Stimulated activated naive B cell treated with anti-CD40 and anti-IgM and Interleukin-4, amounts not matched to agents 10 μg/mL and 1 μg/mL and 100 μg/mL, for 72 hours (primary cell): ENCODE data around the gene PPP2R2B.

ENCODE experiments used
- ATAC-seq, 2 donors: fragments of 150-1000 bp; cut with Tn5 transposase; replicated peaks; 2 replicates each; pipeline ENCODE4 v1.10.0; 2021; ENCODE audit warnings: moderate library complexity in 1 of 2
- DNase-seq: peaks from one replicate; pipeline ENCODE4 v3.0.0; 2021
- H3K27ac Mint-ChIP-seq: one replicate; pipeline ENCODE4 v1.8.0; 2022; ENCODE audit warnings: mild to moderate bottlenecking, mixed read lengths
- H3K27me3 Mint-ChIP-seq, 2 donors: one replicate each; pipeline ENCODE4 v1.8.0; 2022; ENCODE audit warnings: mixed read lengths in 2 of 2
- H3K36me3 Mint-ChIP-seq, 2 donors: one replicate each; pipeline ENCODE4 v1.8.0; 2022; ENCODE audit warnings: mixed read lengths in 2 of 2, mild to moderate bottlenecking in 1 of 2
- H3K4me1 Mint-ChIP-seq, 2 donors: one replicate each; pipeline ENCODE4 v1.8.0; 2022; ENCODE audit warnings: mixed read lengths in 2 of 2, mild to moderate bottlenecking in 1 of 2
- H3K4me3 Mint-ChIP-seq, 2 donors: one replicate each; pipeline ENCODE4 v1.8.0; 2022; ENCODE audit warnings: mild to moderate bottlenecking in 2 of 2, mixed read lengths in 2 of 2, moderate library complexity in 1 of 2
- H3K9me3 Mint-ChIP-seq, 2 donors: one replicate each; pipeline ENCODE4 v1.8.0; 2022; ENCODE audit warnings: mixed read lengths in 2 of 2, mild to moderate bottlenecking in 1 of 2

Gene PPP2R2B

DNA sequence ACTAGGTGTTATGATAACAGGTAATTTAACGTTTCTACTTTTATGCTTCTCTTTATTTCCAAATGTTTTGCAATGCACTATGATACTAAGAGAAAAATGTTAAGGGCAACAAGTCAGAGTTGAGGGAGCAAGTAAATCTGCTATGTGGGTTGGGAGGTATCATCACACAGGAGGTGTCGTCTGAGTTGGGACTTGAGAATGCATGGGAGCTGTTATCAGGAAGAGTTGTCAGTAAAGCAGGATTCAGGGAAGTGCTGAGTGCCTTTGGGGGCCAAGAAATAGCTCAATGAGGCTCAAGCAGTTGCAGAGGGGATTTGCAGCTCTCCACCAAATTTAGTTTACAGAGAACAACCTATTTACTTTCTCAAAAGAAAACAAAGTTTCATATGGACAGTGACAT is 108.0 kb downstream of the PPP2R2B start:
- peaks cover 0 to 4% of the 10 kb centered on the region in 2 donors for H3K9me3 Mint-ChIP-seq
- DNase-seq, result no peak
- no peaks in the 10 kb centered on the region for H3K36me3 Mint-ChIP-seq
- H3K27ac Mint-ChIP-seq, result no peak overlapping the region
- ATAC-seq, result no peak
- no peaks in the 10 kb centered on the region for H3K4me1 Mint-ChIP-seq
- no peak overlapping the region for H3K4me3 Mint-ChIP-seq
- no peaks in the 10 kb centered on the region for H3K27me3 Mint-ChIP-seq

DNA sequence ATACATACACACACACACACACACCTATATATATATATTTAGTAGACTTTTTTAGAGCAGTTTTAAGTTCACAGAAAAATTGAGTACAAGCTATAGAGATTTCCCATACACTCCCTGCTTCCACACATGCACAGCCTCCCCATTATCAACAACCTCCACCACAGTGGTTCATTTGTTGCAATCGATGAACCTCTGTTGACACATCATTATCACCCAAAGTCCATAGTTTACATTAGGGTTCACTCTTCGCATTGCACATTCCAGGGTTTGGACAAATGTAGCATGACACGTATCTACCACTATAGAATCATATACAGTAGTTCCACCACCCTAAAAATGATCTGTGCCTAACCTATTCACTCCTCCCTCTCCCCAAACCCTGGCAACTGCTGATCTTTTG is 111.0 kb downstream of the PPP2R2B start:
- Mint-ChIP-seq H3K27ac (no peak overlapping the region), H3K4me3 (no peak overlapping the region), H3K9me3 (peaks cover 0 to 4% of the 10 kb centered on the region in 2 donors), H3K27me3 (no peaks in the 10 kb centered on the region), H3K36me3 (no peaks in the 10 kb centered on the region), H3K4me1 (no peaks in the 10 kb centered on the region)
- DNase-seq (no peak), ATAC-seq (no peak)

DNA sequence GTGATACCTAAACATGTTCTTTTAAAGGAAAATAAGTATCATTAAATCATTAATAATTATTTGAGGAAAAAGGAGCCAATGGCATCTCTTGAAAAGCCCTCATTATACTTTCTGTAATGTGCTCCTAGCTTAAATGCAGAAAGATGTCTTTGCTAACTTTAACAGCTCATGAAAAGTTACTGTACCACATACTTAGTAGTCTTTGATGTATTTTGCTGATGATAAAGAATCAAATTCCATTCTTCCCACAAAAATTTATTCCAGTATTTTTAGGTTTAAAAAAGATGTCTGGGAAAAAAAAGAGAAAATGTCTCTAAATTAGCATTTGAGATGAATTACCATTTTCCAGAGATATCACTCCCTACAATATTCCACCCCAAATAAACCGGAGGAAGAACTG is 112.5 kb downstream of the PPP2R2B start:
- H3K27ac Mint-ChIP-seq, result no peak overlapping the region
- H3K36me3 Mint-ChIP-seq, result no peaks in the 10 kb centered on the region
- no peak overlapping the region for H3K4me3 Mint-ChIP-seq
- H3K4me1 Mint-ChIP-seq, result no peaks in the 10 kb centered on the region
- no peak for ATAC-seq
- peaks cover 0 to 4% of the 10 kb centered on the region in 2 donors for H3K9me3 Mint-ChIP-seq
- no peak for DNase-seq
- H3K27me3 Mint-ChIP-seq, result no peaks in the 10 kb centered on the region

DNA sequence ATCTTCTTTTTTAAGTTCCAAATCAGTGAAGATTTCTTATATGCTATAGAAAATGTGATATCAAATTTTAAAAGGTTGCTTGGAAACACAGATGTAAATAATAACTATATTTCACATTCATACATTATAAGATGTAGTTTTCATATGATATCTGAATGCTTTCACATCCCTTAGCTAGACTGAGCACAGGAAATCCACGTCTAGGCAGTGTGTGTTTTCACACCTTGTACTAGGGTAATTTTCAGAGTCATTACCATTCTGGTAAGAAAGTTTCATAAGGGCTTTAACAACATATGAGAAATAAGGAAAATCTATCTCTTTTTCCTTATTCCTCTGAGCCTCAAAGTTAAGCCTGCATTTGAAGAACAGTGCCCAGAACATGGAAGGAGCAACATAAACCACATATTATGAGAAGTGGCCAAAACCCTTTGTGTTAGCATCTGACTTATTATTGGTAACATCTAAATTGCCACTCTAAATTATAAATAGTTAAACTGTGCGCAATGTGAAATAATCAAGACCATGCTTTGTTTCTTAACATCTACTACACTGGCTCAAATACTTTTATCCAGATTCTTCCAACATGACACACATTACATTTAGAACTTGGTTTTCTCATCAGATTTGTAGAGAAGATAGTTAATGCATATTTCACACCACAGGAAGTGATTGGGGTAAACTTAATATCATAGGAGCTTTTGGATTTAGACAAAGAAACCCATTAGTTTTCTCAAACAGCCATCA is 113.3 kb downstream of the PPP2R2B start:
- peaks cover 0 to 4% of the 10 kb centered on the region in 2 donors for H3K27me3 Mint-ChIP-seq
- ATAC-seq, result no peak
- H3K4me3 Mint-ChIP-seq, result no peak overlapping the region
- peaks cover 4% of the 10 kb centered on the region in 2 donors for H3K9me3 Mint-ChIP-seq
- DNase-seq, result no peak
- no peak overlapping the region for H3K27ac Mint-ChIP-seq
- no peaks in the 10 kb centered on the region for H3K4me1 Mint-ChIP-seq
- H3K36me3 Mint-ChIP-seq, result no peaks in the 10 kb centered on the region

DNA sequence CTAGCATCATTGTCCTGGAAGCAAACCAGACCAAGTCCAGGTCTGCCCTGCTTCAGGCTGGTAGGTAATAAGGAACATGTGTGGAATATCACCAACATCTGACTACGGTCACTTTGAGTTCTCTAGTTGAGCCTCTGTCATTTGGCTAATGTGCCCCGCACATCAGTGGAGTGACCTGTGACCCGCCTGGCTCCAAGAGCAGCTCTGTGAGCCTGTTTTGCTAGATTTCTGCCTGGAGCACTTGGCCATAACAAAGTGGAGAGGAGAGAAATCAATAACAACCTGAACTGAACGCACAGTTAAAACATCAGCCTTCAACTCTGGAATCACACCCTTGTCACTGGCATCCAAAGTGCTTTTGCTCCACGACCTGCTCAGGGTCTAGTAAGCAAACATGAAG is 115.7 kb downstream of the PPP2R2B start:
- H3K36me3 Mint-ChIP-seq, result no peaks in the 10 kb centered on the region
- no peak overlapping the region for H3K4me3 Mint-ChIP-seq
- H3K4me1 Mint-ChIP-seq, result no peaks in the 10 kb centered on the region
- peaks cover 0 to 5% of the 10 kb centered on the region in 2 donors for H3K9me3 Mint-ChIP-seq
- DNase-seq, result no peak
- no peak for ATAC-seq
- no peak overlapping the region for H3K27ac Mint-ChIP-seq
- peaks cover 0 to 5% of the 10 kb centered on the region in 2 donors for H3K27me3 Mint-ChIP-seq

DNA sequence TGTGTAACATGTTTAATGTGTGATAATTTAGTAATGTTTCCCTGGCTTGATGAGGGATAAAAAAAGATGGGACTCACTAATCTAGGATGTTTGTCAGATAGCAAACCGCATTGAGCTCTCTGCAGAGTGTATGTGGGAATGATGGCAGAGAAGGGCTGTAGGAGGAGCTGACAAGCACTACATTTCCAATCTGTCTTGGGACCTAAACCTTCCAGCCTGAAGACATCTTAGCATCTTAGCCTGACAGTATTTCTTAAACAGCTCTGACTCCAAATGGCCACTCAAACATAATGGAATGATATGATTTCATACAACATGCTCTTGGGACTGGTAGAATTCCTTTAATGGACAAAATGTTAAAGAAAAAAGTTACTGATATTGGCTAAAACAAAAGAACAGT is 116.7 kb downstream of the PPP2R2B start:
- peaks cover 0 to 5% of the 10 kb centered on the region in 2 donors for H3K9me3 Mint-ChIP-seq
- no peaks in the 10 kb centered on the region for H3K36me3 Mint-ChIP-seq
- no peak overlapping the region for H3K4me3 Mint-ChIP-seq
- H3K27ac Mint-ChIP-seq, result no peak overlapping the region
- ATAC-seq (no peak), DNase-seq (no peak)
- no peaks in the 10 kb centered on the region for H3K4me1 Mint-ChIP-seq
- H3K27me3 Mint-ChIP-seq, result peaks cover 0 to 7% of the 10 kb centered on the region in 2 donors

DNA sequence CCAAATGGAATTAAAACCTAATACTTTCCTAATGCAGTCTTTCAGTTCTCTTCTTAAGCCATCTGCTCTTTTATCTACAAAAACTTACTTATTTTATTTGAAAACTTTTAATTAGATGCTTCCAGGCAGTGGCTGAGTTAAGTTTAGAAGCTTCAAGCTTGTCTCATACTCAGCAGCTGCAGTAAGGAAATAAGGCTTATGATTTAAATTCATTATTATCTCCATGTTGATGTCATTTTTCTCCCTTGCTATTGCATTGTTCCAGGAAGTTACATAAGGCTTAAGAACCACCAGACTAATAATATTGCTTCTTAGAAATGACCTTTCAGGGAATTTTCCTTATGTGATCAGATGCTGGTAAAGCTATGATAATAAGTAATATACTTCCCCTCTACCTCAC is 119.6 kb downstream of the PPP2R2B start:
- DNase-seq (no peak), ATAC-seq (no peak)
- peaks cover 0 to 5% of the 10 kb centered on the region in 2 donors for H3K9me3 Mint-ChIP-seq
- no peak overlapping the region for H3K27ac Mint-ChIP-seq
- H3K4me3 Mint-ChIP-seq, result no peak overlapping the region
- H3K4me1 Mint-ChIP-seq, result no peaks in the 10 kb centered on the region
- H3K27me3 Mint-ChIP-seq, result peaks cover 0 to 9% of the 10 kb centered on the region in 2 donors
- no peaks in the 10 kb centered on the region for H3K36me3 Mint-ChIP-seq

DNA sequence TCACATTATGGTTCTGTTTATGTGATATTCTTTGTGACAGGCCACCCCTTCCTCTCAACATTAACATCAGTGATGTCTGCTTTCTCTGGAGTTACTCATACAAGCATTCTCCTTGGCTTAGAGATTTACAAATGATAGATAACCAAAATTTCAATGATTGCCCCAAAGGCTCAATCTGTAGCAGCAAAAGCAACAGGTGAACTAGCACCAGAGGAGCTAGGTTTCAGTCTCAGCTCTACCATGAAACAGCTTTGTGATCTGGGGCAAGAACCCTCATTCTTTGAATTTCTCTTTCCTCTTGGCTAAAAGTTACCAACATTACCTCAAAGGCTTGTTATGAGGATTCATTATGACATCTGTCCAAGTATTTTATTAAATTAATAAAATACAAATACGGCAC is 120.5 kb downstream of the PPP2R2B start:
- Mint-ChIP-seq H3K36me3 (no peaks in the 10 kb centered on the region), H3K9me3 (peaks cover 0 to 5% of the 10 kb centered on the region in 2 donors), H3K27ac (no peak overlapping the region), H3K4me1 (no peaks in the 10 kb centered on the region), H3K27me3 (peaks cover 0 to 9% of the 10 kb centered on the region in 2 donors), H3K4me3 (no peak overlapping the region)
- DNase-seq, result no peak
- ATAC-seq, result no peak

DNA sequence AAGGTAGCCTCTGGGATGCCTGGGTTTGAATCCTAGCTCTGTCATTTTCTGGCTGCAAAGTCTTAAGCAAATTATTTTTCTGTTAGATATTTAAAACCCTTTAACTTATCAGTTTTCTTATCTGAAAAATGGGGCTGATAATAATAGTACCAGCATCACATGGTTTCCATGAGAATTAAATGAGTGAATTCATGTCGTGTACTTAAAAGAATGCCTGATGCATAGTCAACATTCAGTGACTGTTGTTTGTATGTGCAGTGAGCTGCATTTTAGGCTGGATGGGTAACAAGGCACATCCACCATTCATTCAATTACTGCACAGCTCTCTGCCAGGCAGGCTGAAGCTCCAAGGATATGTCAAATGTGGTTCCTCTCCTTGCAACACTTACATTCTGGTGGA is 122.0 kb downstream of the PPP2R2B start:
- H3K27ac Mint-ChIP-seq, result no peak overlapping the region

DNA sequence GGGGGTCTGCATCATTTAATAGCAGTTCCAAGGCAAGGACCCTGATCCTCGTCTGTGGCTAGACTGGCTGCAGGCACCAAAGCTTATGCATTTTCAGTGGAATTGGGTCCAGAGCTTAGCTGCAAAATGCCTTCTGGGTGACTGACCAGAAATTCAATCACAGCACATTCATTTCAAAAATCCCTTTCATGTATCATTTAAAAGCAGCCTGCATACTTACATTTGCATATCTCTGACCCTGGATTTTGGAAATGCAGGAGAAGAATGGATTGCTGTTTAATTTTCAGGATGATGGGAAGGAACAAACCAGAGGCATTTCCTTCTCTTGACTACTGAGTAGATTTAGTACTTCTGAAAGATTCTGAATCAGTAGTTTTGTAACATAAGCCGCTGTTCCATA is 122.8 kb downstream of the PPP2R2B start:
- Mint-ChIP-seq H3K4me1 (no peaks in the 10 kb centered on the region), H3K27me3 (peaks cover 0 to 9% of the 10 kb centered on the region in 2 donors), H3K4me3 (no peak overlapping the region), H3K27ac (no peak overlapping the region), H3K9me3 (peaks cover 0 to 5% of the 10 kb centered on the region in 2 donors), H3K36me3 (no peaks in the 10 kb centered on the region)
- ATAC-seq (no peak), DNase-seq (no peak)

More for the DNA sequence above, 122.0 kb downstream of the PPP2R2B start:
- no peak for DNase-seq
- Mint-ChIP-seq H3K36me3 (no peaks in the 10 kb centered on the region), H3K4me3 (no peak overlapping the region), H3K27me3 (peaks cover 0 to 9% of the 10 kb centered on the region in 2 donors), H3K9me3 (peaks cover 0 to 5% of the 10 kb centered on the region in 2 donors), H3K4me1 (no peaks in the 10 kb centered on the region)
- ATAC-seq, result no peak

DNA sequence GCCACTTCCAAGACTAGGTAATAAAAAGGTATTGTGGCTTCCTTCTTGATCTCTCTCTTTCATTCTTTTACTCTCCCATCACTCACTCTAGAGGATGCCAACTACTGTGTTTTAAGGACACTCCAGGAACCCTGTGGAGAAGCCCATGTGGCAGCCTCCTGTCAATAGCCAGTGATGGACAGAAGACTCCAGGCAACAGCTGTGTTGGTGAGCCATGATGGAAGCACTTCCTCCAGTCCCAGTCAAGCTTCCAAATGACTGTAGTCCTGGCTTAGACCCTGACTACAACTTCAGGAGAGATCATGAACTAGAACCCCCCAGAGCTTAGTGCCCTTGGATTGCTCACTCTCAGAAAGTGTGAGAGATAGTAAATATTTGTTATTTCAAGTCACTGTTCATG is 123.9 kb downstream of the PPP2R2B start:
- no peaks in the 10 kb centered on the region for H3K9me3 Mint-ChIP-seq
- no peaks in the 10 kb centered on the region for H3K4me1 Mint-ChIP-seq
- H3K4me3 Mint-ChIP-seq, result no peak overlapping the region
- H3K36me3 Mint-ChIP-seq, result no peaks in the 10 kb centered on the region
- ATAC-seq (no peak), DNase-seq (no peak)
- no peak overlapping the region for H3K27ac Mint-ChIP-seq
- H3K27me3 Mint-ChIP-seq, result peaks cover 0 to 4% of the 10 kb centered on the region in 2 donors

DNA sequence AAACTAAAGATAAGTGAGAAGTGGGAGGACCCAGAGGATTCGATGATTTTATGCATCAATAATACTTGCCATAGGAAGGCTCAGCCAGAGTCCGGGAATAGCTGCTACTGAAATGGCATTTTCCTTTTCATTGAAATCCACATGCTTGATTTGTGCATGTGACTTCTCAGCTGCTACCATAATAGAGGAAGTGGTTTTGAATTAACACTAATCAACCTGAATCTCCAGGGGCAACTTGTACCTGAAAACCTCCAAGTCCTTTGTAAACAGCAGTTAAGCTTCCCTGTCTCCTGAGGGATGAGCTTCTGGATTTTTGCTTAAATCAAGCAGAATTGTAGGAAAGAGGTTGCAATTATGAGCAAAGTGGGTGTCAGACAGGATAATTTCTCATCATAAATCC is 124.9 kb downstream of the PPP2R2B start:
- Mint-ChIP-seq H3K9me3 (peaks cover 0 to 3% of the 10 kb centered on the region in 2 donors), H3K4me3 (no peak overlapping the region), H3K4me1 (no peaks in the 10 kb centered on the region), H3K27me3 (peaks cover 0 to 4% of the 10 kb centered on the region in 2 donors), H3K27ac (no peak overlapping the region), H3K36me3 (no peaks in the 10 kb centered on the region)
- ATAC-seq, result no peak
- DNase-seq, result no peak

DNA sequence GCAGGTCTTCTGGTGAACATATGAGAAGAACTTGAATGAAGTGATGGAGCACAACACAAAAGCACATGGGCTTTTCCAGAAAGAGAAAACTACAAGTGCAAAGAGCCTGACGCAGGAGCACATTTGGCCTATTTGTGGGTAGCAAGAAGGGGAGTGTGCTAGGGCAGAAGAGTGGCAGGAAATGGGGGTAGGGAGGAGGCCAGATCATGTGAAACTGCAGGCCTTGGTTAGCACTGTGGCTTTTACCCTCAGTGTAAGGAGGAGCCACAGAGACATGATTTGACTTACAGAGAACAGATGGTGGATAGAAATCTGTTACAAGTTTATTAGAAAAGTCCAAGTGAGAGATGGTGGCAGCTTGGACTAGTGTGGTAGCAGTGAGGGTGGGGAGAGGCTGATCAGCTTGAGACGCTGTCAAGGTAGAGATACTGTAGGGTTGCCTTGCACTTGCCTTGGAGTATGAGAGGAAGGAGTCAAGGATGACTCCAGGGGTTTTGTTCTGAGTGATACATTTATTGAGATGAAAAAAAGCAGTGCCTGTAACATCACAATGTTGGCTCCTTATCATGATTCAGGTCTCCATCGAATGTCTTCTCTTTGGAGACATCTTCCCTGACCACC is 126.7 kb downstream of the PPP2R2B start:
- Mint-ChIP-seq H3K4me1 (no peaks in the 10 kb centered on the region), H3K27me3 (peaks cover 0 to 3% of the 10 kb centered on the region in 2 donors), H3K36me3 (no peaks in the 10 kb centered on the region), H3K9me3 (peaks cover 4 to 9% of the 10 kb centered on the region in 2 donors), H3K4me3 (no peak overlapping the region), H3K27ac (no peak overlapping the region)
- DNase-seq, result no peak
- ATAC-seq, result peak in 1 of 2 donors; percentile 56

DNA sequence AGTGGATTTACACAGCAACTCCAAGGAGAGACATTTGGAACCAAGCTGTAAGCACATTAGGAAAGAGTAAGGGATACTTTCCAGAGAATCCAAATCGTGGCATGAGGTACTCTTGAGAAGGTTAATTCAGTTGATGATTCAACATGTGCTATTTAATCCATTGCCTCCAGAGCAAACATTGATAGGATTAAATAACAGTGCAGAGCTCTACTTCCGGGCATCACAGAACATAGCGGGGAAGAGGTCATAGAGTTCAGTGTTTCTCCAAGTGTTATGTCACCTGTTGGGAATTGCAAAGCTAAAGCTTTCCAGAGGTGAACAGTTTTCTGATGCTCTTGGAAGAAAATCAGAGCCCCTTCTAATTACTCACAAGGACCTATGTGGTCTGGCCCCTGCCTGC is 127.5 kb downstream of the PPP2R2B start:
- ATAC-seq (no peak), DNase-seq (no peak)
- peaks cover 4 to 9% of the 10 kb centered on the region in 2 donors for H3K9me3 Mint-ChIP-seq
- no peaks in the 10 kb centered on the region for H3K27me3 Mint-ChIP-seq
- no peak overlapping the region for H3K4me3 Mint-ChIP-seq
- H3K36me3 Mint-ChIP-seq, result no peaks in the 10 kb centered on the region
- H3K27ac Mint-ChIP-seq, result no peak overlapping the region
- no peaks in the 10 kb centered on the region for H3K4me1 Mint-ChIP-seq

DNA sequence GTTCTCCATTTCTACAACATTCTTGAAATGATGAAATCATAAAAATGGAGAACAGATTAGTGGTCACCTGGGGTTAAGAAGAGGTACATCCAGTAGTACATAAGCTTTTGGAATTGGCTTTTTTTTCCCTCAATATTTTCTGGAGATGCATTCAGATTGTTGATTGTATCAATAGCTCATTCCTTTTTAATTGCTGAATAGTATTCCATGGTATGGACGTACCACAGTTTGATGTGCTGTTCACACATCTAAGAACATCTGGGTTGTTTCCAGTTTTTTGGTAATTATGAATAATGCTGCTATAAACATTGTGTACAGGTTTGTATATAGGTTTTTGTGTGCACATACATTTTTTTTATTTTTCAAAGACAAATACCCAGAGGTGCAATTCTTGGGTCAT is 130.0 kb downstream of the PPP2R2B start:
- Mint-ChIP-seq H3K4me1 (no peaks in the 10 kb centered on the region), H3K9me3 (peaks cover 4 to 9% of the 10 kb centered on the region in 2 donors)

More for the DNA sequence above, 130.0 kb downstream of the PPP2R2B start:
- no peak for ATAC-seq
- H3K27ac Mint-ChIP-seq, result no peak overlapping the region
- no peak for DNase-seq
- no peaks in the 10 kb centered on the region for H3K27me3 Mint-ChIP-seq
- no peaks in the 10 kb centered on the region for H3K36me3 Mint-ChIP-seq
- no peak overlapping the region for H3K4me3 Mint-ChIP-seq
